GM23248 (cell line): ENCODE data around the gene LRPAP1. TPM values are rescaled to one million over a fixed set of nuclear protein-coding genes. Genes with fewer than 3 reads are reported as not detected.

Experiments used
- DNase-seq: peaks from one replicate; pipeline ENCODE4 v3.0.0-alpha.2; 2015
- H2AFZ ChIP-seq: fragments of 200-600 bp; sonication (generic); 2 replicates; pipeline ENCODE4 v1.6.1; 2016; ENCODE audit warnings: antibody characterized with exemption
- H3F3A ChIP-seq: fragments of 200-600 bp; sonication (generic); 2 replicates; pipeline ENCODE4 v1.6.1; 2016; ENCODE audit warnings: mild to moderate bottlenecking, antibody characterized with exemption, mixed run types; ENCODE audit not compliant: insufficient read depth
- H3K27ac ChIP-seq: fragments of 200-600 bp; sonication (generic); 2 replicates; pipeline ENCODE4 v1.5.1; 2016; ENCODE audit warnings: mild to moderate bottlenecking
- H3K27me3 ChIP-seq: fragments of 200-600 bp; sonication (generic); replicated peaks from 2 replicates; pipeline ENCODE4 v1.6.1; 2016; ENCODE audit warnings: mild to moderate bottlenecking; ENCODE audit not compliant: insufficient read depth
- H3K36me3 ChIP-seq: fragments of 200-600 bp; sonication (generic); 2 replicates; pipeline ENCODE4 v1.6.1; 2016; ENCODE audit warnings: low read depth, mild to moderate bottlenecking
- H3K4me1 ChIP-seq: fragments of 200-600 bp; sonication (generic); 2 replicates; pipeline ENCODE4 v1.6.1; 2016; ENCODE audit warnings: mild to moderate bottlenecking; ENCODE audit not compliant: insufficient read depth
- H3K4me2 ChIP-seq: fragments of 200-600 bp; sonication (generic); one replicate; pipeline ENCODE4 v1.6.1; 2016; ENCODE audit warnings: mild to moderate bottlenecking; ENCODE audit not compliant: unreplicated experiment
- H3K4me3 ChIP-seq: fragments of 200-600 bp; sonication (generic); 2 replicates; pipeline ENCODE4 v1.5.1; 2016; ENCODE audit warnings: mild to moderate bottlenecking
- H3K79me2 ChIP-seq: fragments of 200-600 bp; sonication (generic); 2 replicates; pipeline ENCODE4 v1.6.1; 2016; ENCODE audit warnings: mild to moderate bottlenecking; ENCODE audit not compliant: insufficient read depth
- H3K9ac ChIP-seq: fragments of 200-600 bp; sonication (generic); 2 replicates; pipeline ENCODE4 v1.6.1; 2016; ENCODE audit warnings: mild to moderate bottlenecking
- H3K9me2 ChIP-seq: fragments of 200-600 bp; sonication (generic); 2 replicates; pipeline ENCODE4 v1.6.1; 2016; ENCODE audit warnings: mixed run types, mild to moderate bottlenecking, moderate library complexity; ENCODE audit not compliant: insufficient read depth
- H3K9me3 ChIP-seq: fragments of 200-600 bp; sonication (generic); one replicate; pipeline ENCODE4 v1.6.1; 2017; ENCODE audit warnings: low read depth
- H4K20me1 ChIP-seq: fragments of 200-600 bp; sonication (generic); 2 replicates; pipeline ENCODE4 v1.6.0; 2016; ENCODE audit not compliant: insufficient read depth
- EZH2 ChIP-seq: fragments of 200-600 bp; sonication (generic); IDR thresholded peaks from 2 replicates; pipeline ENCODE4 v1.6.1; 2018; ENCODE audit warnings: antibody characterized with exemption, mild to moderate bottlenecking; ENCODE audit not compliant: insufficient read depth, poor library complexity, severe bottlenecking
- EZH2phosphoT487 ChIP-seq: fragments of 200-600 bp; sonication (generic); IDR thresholded peaks from 2 replicates; pipeline ENCODE4 v1.6.1; 2018; ENCODE audit warnings: antibody characterized with exemption, moderate library complexity, mild to moderate bottlenecking, low read depth; ENCODE audit not compliant: insufficient read depth
- WGBS, 2 experiments: methylation state at CpG; one replicate each; pipeline ENCODE4 v1.1.6; 2015 to 2017; ENCODE audit warnings: low lambda C conversion rate in 2 of 2, low coverage in 1 of 2; ENCODE audit errors: missing lambda C conversion rate in 2 of 2; 5-methylcytosine and 5-hydroxymethylcytosine counted together
- in situ Hi-C: fragments of 300-500 bp; cut with MboI; formaldehyde crosslinking; loops from 2 replicates; pipeline ENCODE4 v1.15.0; 2020
- polyA plus RNA-seq: library from polyadenylated mRNA; unstranded; fragments of >200 nt; fragmentation: Nextera tagmentation; extraction: Ambion mirVana; gene quantifications from 2 replicates; pipeline ENCODE4 v1.2.1, GENCODE V29; 2016
- total RNA-seq: library from RNA; depleted of rRNA; stranded (reverse); fragments of >200 nt; shearing (Covaris generic); gene quantifications from 2 replicates; pipeline ENCODE4 v1.2.3, GENCODE V29; 2014

Gene LRPAP1
- total and polyA plus RNA-seq, 2 experiments from 2014 or later = 237 to 338 TPM

DNA sequence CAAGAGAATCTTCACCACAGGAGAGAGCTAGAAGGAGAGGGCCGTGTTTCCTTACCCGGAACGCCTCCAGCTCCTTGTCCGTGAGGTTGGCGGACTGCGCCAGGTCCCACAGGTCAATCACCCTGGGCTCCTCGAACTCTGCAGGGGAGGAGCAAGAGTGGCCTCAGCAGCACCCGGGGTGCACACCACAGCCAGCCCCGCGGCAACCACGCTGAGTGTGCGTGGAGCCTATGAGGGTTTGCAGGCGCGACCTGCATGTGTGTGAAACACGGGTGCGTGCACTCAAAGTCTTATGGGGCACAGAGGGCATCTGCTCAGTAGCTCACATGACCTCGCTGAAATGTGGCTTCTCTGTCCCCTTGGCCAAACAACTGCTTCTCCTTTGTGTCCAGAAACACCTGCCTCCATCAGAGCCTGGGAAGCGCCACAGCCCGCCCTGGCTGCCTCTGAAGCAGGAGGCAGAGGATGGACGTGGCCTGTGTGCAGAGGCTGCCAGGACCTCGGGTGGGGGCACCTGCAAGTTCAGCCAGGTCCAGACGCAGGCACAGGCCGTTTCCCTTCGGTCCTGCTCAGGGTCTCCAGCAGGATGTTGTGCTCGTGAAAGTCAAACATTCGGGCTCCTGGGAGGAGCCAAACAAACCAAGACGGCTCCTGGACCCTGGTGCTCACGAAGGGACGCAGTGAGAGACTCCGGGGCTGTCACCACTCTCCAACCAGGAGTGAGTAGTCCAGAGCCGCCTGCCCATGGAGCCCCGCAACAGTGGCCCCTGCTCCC is 16.0 kb downstream of the LRPAP1 start:
- no peaks in the 10 kb centered on the region for H3K79me2 ChIP-seq
- H3K36me3 ChIP-seq = no peaks in the 10 kb centered on the region; the same call in 1 of the 2 replicates
- H3K9me2 ChIP-seq = no peaks in the 10 kb centered on the region
- 92 to 95% methylated on average over 28 to 32 of the region's 32 CpGs for WGBS, 2 experiments
- in situ Hi-C loops = no loop called here
- H3K27ac ChIP-seq = no peak overlapping the region
- H3K4me3 ChIP-seq = no peak overlapping the region
- H3K27me3 ChIP-seq = no peaks in the 10 kb centered on the region
- H3K4me2 ChIP-seq = no peak overlapping the region
- H2AFZ ChIP-seq = no peak overlapping the region
- H3K9me3 ChIP-seq = no peaks in the 10 kb centered on the region
- TF ChIP-seq EZH2phosphoT487 (no peak), EZH2 (no peak)
- H3F3A ChIP-seq = no peaks in the 10 kb centered on the region
- H3K9ac ChIP-seq = no peak overlapping the region
- H4K20me1 ChIP-seq = no peaks in the 10 kb centered on the region
- no peak for DNase-seq
- no peaks in the 10 kb centered on the region for H3K4me1 ChIP-seq

- no peak for DNase-seq
- no peak overlapping the region for H2AFZ ChIP-seq
- no peaks in the 10 kb centered on the region for H3K9me3 ChIP-seq
- no peak overlapping the region for H3K4me2 ChIP-seq
- TF ChIP-seq EZH2phosphoT487 (no peak), EZH2 (no peak)
- H3K9me2 ChIP-seq = no peaks in the 10 kb centered on the region
- WGBS, 2 experiments = 90 to 91% methylated on average over 14 to 15 of the region's 15 CpGs
- no peaks in the 10 kb centered on the region; the same call in 1 of the 2 replicates for H3K36me3 ChIP-seq
- H4K20me1 ChIP-seq = no peaks in the 10 kb centered on the region
- no peak overlapping the region for H3K4me3 ChIP-seq
- H3K79me2 ChIP-seq = no peaks in the 10 kb centered on the region
- no peaks in the 10 kb centered on the region for H3K4me1 ChIP-seq
- no peak overlapping the region for H3K27ac ChIP-seq
- H3K9ac ChIP-seq = no peak overlapping the region
- no peaks in the 10 kb centered on the region for H3F3A ChIP-seq
- in situ Hi-C loops = no loop called here
- H3K27me3 ChIP-seq = no peaks in the 10 kb centered on the region
Observed at GRCh38 chr4:3515646-3516045, 16.6 kb downstream of the LRPAP1 start.

DNA sequence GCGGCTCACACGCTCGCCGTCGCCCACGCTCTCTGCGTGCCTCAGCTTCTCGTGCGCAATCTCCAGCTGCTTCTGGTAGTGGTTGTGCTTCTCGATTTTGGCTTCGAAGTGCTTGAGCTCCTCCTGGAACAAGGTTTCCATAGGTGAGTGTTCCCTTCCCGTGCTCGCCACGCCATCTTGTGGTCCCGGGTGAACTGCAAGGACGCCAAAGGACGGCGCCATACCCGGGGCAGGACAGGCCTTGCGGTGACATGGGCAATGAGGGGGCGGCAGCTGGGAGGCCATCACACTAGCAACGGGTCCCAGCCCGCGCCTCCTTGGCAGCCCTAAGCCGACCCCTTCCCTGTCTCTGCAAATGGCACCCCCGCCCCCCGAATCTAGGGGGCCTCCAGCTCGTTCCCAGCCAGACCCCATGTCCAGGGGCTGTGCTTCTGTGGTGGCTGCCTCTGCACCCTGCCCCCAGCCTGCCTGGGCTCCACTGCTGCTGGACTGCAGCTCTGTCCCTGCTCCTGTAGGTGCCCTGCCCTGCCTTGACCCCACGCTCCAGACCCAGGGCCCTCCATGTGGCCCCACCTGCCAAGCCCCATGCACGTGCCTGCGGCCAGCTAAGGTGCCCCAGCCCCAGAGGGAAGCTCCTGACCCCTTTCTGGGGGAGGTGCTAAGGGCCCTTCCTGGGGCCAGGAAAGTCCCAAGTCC is 17.3 kb downstream of the LRPAP1 start:
- H3K27me3 ChIP-seq = no peaks in the 10 kb centered on the region
- no peak overlapping the region for H3K27ac ChIP-seq
- no peaks in the 10 kb centered on the region for H4K20me1 ChIP-seq
- no peaks in the 10 kb centered on the region for H3K9me3 ChIP-seq
- 91% methylated on average over 29 to 31 of the region's 31 CpGs for WGBS, 2 experiments
- no peaks in the 10 kb centered on the region for H3K4me1 ChIP-seq
- no peak overlapping the region for H3K4me2 ChIP-seq
- H3K9ac ChIP-seq = no peak overlapping the region
- H3K9me2 ChIP-seq = no peaks in the 10 kb centered on the region
- in situ Hi-C loops = no loop called here
- no peak for TF ChIP-seq EZH2
- no peak for TF ChIP-seq EZH2phosphoT487
- DNase-seq = no peak
- H3K79me2 ChIP-seq = no peaks in the 10 kb centered on the region
- no peak overlapping the region for H3K4me3 ChIP-seq
- H3K36me3 ChIP-seq = no peaks in the 10 kb centered on the region; the same call in 1 of the 2 replicates
- no peak overlapping the region for H2AFZ ChIP-seq
- H3F3A ChIP-seq = no peaks in the 10 kb centered on the region

DNA sequence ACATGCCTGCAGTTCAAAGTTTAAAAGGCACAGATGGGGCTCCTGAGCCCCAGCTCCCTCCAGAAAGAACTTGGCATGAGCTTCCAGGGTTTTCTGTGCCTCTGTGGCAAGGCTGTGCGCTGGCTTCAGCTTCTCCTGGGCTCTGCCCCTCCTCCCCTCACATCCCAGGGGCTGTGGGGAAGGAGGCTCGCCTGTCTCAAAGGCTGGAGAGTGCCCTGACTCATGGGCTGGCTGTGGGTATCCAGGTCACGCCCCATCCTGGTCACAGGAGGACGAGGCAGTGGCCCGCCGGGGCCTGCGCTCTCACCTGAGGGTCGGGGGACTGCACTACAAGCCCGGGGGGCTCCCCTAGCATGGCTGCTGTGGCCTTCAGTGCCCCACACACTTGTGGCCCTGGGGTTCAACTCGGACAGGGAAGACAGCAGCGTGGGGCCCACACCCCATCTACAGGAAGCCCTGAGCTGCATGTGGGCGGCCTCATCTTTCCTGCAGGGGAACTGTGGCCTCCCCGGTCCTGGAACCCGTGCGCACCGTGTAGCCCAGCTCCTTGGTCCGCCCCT is 17.9 kb downstream of the LRPAP1 start:
- H3K4me1 ChIP-seq = no peaks in the 10 kb centered on the region
- H4K20me1 ChIP-seq = no peaks in the 10 kb centered on the region
- H2AFZ ChIP-seq = no peak overlapping the region
- DNase-seq = no peak
- no peaks in the 10 kb centered on the region for H3K27me3 ChIP-seq
- in situ Hi-C loops = no loop called here
- WGBS, 2 experiments = 91 to 96% methylated on average over 14 of the region's 17 CpGs
- no peak for TF ChIP-seq EZH2
- TF ChIP-seq EZH2phosphoT487 = no peak
- H3K9ac ChIP-seq = no peak overlapping the region
- H3K4me2 ChIP-seq = no peak overlapping the region
- H3K4me3 ChIP-seq = no peak overlapping the region
- H3F3A ChIP-seq = no peaks in the 10 kb centered on the region
- H3K36me3 ChIP-seq = no peaks in the 10 kb centered on the region; the same call in 1 of the 2 replicates
- no peaks in the 10 kb centered on the region for H3K79me2 ChIP-seq
- no peaks in the 10 kb centered on the region for H3K9me2 ChIP-seq
- H3K9me3 ChIP-seq = no peaks in the 10 kb centered on the region
- no peak overlapping the region for H3K27ac ChIP-seq
